Tibial nerve (tissue), 4 donors: ENCODE results near the gene HOXD13. TPM values are rescaled to one million over a fixed set of nuclear protein-coding genes. Genes with fewer than 3 reads are reported as not detected.

Experiments
- total RNA-seq, 4 donors: library from RNA; depleted of rRNA; stranded (reverse); fragments of >200 nt; gene quantifications; one replicate each; pipeline ENCODE4 v1.1.0, GENCODE V29; 2016

HOXD13 gene
- total RNA-seq, 4 donors from 2014 or later, result 0.21 TPM; not detected in 3

Other genes with a start within 250 kb of the HOXD13 start
- 10 to 100 TPM; 17.4 to 27.3 (median 24.1) TPM for gene LNPK, start 90.5 kb upstream of the HOXD13 start, total RNA-seq
- not detected for gene EVX2, start 8.8 kb upstream of the HOXD13 start, total RNA-seq
- not detected for gene HOXD12, start 7.1 kb downstream of the HOXD13 start, total RNA-seq
- 1 to 10 TPM in 2 of 4 donors, under 1 TPM in 1, not detected in 1; 0.21 to 1.8 (median 1.2) TPM for gene HOXD11, start 14.6 kb downstream of the HOXD13 start, total RNA-seq
- 1 to 10 TPM in 2 of 4 donors, under 1 TPM in 2; 0.39 to 2.1 (median 1.1) TPM for gene HOXD10, start 24.1 kb downstream of the HOXD13 start, total RNA-seq
- gene HOXD9, start 30.0 kb downstream of the HOXD13 start, total RNA-seq, result 1 to 10 TPM; 1.9 to 9.4 (median 5.9) TPM
- 10 to 100 TPM; 12.6 to 19.5 (median 16.7) TPM for gene HOXD8, start 37.0 kb downstream of the HOXD13 start, total RNA-seq
- 10 to 100 TPM in 3 of 4 donors, 1 to 10 TPM in 1; 3.8 to 17.1 (median 16.6) TPM for gene HOXD4, start 58.8 kb downstream of the HOXD13 start, total RNA-seq
- 10 to 100 TPM; 10.5 to 11.7 (median 11.0) TPM for gene HOXD3, start 64.6 kb downstream of the HOXD13 start, total RNA-seq
- gene HOXD1, start 95.9 kb downstream of the HOXD13 start, total RNA-seq, result 1 to 10 TPM in 1 of 4 donors, under 1 TPM in 2, not detected in 1; 0.44 to 1.8 (median 0.63) TPM
- 10 to 100 TPM; 18.8 to 22.4 (median 21.9) TPM for gene MTX2, start 176.7 kb downstream of the HOXD13 start, total RNA-seq